Measurements from ENCODE around the gene CCDC188.

Gene CCDC188

DNA sequence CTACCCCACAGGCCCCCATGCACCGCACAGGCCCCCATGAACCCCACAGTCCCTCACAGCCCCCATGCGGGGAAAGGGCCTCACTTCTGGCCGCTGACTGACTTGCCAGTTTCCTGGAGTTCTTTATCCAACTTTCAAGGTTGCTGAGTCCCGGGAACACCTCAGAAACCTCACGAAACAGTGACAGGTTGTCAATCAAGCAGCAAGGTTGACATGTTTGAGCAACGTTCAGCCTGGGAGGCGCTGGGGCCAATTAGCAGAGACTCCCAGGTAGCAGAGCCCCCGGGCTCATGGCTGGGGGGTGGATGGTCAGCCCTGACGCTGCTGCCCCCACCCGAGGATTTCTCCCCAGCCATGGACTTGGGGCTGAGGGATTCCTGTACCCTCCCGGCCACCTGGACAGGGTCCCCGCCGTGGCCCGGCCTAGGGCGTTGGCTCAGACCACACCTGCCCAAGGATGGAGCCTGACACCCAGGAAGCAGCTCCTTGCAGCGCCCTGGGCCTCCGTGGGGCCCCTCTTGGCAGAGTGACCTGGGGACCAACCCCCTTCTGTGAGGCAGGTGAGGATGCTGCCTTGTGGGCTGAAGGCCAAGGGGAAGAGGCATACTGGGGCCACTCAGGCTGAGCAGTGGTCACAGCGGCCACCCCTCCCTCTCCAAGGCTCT, 33.8 kb upstream of the CCDC188 start:
- no peak for DNase-seq

DNA sequence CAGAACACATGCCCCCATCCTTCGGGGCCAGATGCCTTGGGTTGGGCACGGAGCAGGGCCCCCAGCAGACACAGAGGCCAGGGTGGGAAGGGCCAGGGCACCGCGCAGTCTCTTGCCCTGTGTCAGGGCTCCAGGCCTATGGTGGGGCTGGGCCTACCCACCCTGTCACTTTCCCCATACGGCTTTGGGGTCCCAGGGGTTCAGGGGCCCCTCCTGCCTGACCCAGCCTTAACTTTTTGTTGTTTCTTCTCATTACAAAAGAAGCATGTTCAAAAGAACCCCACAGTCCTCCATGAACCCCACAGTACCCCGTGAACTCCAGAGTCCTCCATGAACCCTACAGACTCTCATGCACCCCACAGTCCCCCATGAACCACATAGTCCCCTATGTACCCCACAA, 33.0 kb upstream of the CCDC188 start:
- DNase-seq = no peak

DNA sequence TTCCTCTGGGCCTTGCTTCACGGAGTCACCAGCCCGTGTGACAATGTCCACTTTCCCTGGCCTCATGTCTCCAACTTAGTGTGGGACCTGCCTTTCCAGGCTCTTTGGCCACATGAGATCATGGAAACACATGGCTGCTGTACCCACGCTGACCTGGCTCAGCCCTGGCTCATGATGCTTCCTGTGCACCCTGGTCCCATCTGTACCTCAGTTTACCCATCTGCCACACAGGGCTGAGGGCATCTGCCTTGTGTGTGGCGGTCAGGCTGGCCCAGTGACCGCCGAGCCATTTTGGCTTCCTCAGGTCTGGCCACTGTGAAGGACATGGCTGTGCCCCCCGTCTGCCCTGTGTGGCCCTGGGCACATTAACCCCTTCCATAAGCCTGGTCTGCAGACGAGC, 32.2 kb upstream of the CCDC188 start:
- no peak for DNase-seq

GRCh38 chr22:20182365-20182764, 31.5 kb upstream of the CCDC188 start:
- DNase-seq = no peak

- no peak for DNase-seq
Observed at GRCh38 chr22:20181884-20182236, 31.0 kb upstream of the CCDC188 start.

DNA sequence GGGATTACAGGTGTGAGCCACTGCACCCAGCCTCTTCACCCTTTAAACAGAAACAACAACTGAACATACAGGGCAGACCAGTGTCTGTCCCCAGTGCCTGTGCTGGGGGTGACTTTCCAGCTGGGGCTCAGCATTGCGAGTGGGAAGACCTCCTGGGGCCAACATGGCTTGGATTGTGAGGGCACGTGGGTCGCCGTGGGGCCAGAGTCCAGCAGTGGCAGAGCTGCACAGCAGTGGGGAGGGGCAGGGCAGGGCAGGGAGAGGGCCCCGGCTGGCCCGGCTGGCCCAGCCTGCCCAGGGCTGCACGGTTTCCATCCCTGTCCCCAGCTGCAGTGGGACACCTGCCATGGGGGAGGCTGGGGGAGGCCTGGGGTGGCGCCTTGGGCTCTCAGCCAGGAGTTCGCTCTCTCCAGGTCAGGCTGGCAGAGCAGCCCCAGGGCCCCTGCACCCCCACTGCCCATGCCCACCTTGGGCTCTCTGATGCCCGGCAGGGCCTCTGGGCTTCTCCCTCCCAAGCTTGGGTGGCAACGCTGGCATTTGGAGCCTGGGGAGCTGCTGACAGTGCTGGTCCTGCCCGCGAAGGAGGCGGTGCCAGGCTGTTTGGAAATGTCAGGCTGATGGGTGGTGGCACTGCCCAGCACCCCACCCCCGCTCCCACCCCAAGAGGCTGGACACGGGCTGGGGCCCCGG, 30.5 kb upstream of the CCDC188 start:
- no peak for DNase-seq

GRCh38 chr22:20180640-20181039, 29.8 kb upstream of the CCDC188 start:
- DNase-seq = no peak

DNA sequence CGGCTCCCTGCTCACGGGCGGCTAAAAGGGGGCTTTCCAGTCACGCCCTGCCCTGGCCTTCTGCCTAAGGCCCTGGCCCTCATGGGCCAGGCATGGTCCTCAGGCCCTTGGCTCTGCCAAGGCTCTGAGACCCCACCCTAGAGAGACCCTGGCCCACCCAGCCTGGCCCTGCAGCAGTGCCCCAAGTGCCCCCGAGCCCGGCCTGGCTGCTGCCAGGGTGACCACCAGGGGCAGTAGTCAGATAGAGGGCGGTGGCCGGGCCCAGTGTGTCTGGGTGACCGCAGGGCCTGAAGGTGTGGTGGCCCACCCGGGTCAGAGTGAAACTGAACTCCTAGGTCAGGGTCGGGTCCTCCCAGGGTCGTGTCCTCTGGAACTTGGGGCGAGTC, 29.4 kb upstream of the CCDC188 start:
- no peak for DNase-seq

DNA sequence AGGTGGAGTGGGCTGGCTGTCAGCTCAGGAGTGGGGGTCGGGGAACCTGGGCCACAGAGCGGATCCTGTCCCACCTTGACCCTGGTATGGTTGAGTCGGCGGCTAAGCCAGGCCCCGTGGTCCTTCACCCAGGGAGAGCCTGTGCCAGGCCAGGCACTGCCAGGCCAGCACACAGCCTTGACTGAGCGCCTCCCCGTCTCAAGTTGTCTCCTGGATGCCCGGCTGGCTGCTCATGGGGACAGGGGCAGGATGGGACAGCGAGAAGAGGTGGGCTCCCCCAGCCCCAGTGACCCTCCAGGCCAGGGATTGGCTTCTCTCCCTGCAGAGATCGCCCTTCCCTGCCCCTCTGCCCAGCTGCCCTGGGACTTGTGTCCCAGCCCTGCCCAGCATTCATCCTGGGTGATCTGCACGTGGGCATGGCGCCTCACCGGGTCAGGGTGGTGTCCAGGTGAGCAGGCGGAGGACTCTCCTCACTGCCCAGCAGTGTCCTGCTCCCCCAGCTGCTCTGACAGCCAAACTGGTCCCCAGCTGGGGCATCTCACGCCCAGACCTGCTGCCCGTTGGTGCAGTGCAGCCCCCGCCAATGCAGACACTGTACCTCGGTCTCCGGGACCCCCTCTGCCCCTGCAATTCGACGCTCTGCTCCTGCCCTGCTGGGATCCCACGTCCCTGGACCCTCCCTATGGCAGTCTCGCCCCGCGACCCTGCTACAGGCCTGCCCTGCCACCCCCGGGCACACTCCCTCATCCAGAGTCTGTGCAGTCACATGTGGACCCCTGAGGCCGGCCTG, 28.8 kb upstream of the CCDC188 start:
- no peak for DNase-seq

- no peak for DNase-seq
Observed at GRCh38 chr22:20178915-20179227, 28.0 kb upstream of the CCDC188 start.

DNA sequence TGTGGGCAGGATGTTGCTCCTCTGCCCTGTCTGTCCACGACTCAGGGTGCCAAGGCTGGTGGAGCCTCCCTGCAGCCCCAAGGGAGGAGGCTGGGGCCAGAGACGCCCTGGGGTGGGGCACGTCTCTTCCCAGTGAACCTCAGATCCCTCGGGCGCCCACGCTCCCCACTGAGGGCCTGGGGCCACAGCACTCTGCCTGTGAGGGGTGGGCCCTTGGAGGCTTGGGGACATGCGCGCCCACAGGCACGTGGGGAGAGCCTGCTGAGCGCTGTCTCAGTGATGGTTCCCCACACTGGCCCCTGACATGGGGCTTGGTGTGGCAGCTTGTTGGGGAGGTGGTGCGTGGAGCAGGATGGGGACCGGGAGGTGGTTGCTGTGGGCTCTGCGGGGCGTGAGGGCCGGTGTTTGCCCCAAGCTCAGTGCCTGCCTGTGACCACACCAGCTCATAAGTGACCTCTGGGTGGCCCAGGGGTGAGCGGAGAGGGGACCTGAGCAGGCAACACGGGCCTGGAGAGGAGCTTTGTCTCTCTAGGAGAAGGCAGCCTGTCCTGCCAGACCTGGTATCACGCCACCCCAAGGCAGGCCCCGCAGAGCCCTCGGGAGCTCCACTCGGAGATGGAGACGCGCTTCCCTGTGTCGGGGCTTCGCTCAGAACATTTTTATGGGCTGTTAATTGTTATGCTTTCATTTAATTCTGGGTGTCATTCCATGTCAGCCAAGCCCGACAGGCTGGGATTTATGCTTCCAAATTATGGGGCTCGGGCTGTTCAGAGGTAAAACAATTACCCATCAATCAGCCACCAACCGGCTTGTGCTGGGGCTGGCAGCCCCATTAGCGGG, 27.4 kb upstream of the CCDC188 start:
- no peak for DNase-seq

- DNase-seq = no peak
Observed at GRCh38 chr22:20177217-20177911, 26.5 kb upstream of the CCDC188 start.

DNA sequence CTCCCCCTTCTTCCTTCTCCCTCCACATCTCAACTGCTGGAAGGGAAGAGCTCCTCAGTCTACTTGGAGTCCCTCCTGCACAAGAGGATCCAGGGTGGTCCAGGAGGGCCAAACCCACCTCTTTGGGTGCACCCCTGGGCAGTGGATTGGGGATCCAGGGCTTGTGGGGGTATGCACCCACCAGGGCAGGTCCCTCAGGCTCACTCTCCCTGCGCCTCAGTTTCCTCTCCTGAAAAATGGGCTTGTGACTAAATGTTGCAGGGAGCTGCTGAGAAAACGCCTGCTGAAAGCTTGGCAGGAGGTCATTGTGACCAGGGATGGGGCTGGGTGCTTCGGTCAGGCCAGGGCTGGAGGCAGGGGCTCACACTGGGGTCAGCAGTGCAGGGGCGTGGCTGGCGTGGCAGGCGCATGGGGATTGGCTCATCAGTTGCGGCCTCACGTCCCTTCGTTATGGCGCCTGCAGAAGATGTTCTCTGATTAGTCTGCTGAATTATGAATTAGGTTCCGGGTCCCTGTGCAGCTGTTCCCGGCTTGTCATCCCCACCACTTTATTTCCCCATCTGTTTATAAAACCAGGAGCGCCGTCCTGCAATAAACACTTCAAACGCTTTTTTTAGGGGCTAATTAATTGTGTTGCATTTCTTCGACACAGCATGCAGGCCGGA, 25.7 kb upstream of the CCDC188 start:
- no peak for DNase-seq

GRCh38 chr22:20175597-20175900, 24.7 kb upstream of the CCDC188 start:
- no peak for DNase-seq

GRCh38 chr22:20174785-20175596, 24.1 kb upstream of the CCDC188 start:
- DNase-seq = no peak

- DNase-seq = no peak
Observed at GRCh38 chr22:20173772-20174171, 22.9 kb upstream of the CCDC188 start.

DNA sequence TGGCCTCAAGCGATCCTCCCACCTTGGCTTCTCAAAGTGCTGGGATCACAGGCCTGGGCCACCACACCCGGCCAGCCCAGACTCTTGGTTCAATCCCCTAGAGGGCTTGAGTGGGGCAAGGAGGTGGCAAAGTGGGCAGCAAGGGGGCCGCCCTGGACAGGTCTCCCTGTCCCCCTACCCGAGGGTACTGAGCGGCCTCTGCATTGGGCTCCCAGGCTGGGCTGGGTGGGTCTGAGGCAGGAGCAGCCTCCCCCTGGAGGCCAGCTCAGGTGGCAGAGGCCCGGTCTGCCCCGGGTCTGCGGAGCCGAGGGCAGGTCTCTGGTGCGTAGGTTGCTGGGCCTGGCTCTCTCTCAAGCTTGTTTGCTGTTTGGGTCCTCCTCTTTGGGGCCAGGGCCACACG, 22.4 kb upstream of the CCDC188 start:
- no peak for DNase-seq

GRCh38 chr22:20172141-20172613, 21.3 kb upstream of the CCDC188 start:
- no peak for DNase-seq

DNA sequence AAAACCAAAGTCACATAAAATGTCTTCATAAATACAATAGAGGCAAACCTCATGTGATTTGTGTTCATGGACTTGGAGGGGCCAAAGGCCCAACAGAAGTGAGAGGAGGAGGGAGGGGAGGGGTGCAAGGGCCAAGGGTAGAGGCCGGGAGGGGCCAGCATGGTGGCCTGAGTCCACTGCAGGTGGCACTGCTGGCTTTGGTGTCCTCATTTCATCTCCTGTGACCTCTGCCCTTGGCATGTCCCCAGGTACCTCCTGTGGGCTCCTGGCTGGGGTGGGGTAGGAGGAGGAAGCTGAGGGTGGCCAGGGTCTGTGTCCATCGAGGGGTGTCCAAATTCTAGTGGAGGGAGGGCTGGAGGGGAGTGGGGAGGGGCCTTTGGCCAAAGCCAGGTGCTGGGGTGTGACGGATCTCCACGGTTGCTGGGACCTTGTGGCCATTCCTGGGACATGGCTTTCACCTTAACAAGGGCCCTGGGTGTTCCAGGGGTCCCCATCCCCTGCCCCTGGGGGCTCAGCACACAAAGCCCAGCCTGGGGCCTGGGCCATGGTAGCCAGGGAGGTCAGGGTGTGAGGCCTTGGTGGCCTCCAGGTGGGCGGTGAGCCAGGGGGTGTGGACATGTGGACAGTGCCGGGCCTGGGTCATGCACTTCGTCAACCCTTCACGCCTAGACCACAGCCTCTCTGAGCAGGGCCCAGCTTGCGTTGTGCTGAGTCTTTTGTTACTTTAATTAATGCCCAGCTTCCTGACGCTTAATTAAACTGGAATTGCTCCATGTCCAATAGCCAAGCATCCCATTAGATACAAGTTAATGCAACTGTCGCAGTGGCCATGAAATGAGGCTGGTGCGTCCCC, 20.7 kb upstream of the CCDC188 start:
- DNase-seq = no peak

- DNase-seq = no peak
Observed at GRCh38 chr22:20170170-20170569, 19.3 kb upstream of the CCDC188 start.
